ENCODE data around the gene NAPA.

NAPA gene

GRCh38 chr19:47521473-47522180, 6.8 kb upstream of the NAPA start:
- no peak for DNase-seq

- no peak for DNase-seq
These were observed 6.0 kb upstream of the NAPA start for GRCh38 chr19:47520839-47521238.

- no peak for DNase-seq
These were observed 5.5 kb upstream of the NAPA start for GRCh38 chr19:47520343-47520806.

GRCh38 chr19:47518854-47519253, 4.0 kb upstream of the NAPA start:
- DNase-seq, result no peak

GRCh38 chr19:47518139-47518538, 3.3 kb upstream of the NAPA start:
- peak; percentile 87 for DNase-seq

- no peak for DNase-seq
These were observed 553 bp downstream of the NAPA start for GRCh38 chr19:47514151-47514868.

- DNase-seq, result no peak
These were observed 1.9 kb downstream of the NAPA start for GRCh38 chr19:47512948-47513319.

- DNase-seq, result no peak
These were observed 2.5 kb downstream of the NAPA start for GRCh38 chr19:47512183-47512947.

GRCh38 chr19:47511681-47512080, 3.2 kb downstream of the NAPA start:
- no peak for DNase-seq

GRCh38 chr19:47511128-47511517, 3.7 kb downstream of the NAPA start:
- no peak for DNase-seq

GRCh38 chr19:47510516-47511127, 4.2 kb downstream of the NAPA start:
- no peak for DNase-seq

GRCh38 chr19:47509973-47510372, 4.9 kb downstream of the NAPA start:
- no peak for DNase-seq

GRCh38 chr19:47509170-47509847, 5.6 kb downstream of the NAPA start:
- DNase-seq, result no peak

GRCh38 chr19:47508721-47509120, 6.1 kb downstream of the NAPA start:
- no peak for DNase-seq

GRCh38 chr19:47507924-47508553, 6.8 kb downstream of the NAPA start:
- DNase-seq, result no peak

GRCh38 chr19:47507012-47507411, 7.9 kb downstream of the NAPA start:
- no peak for DNase-seq

- no peak for DNase-seq
These were observed 8.4 kb downstream of the NAPA start for GRCh38 chr19:47506459-47506858.

GRCh38 chr19:47505506-47505905, 9.4 kb downstream of the NAPA start:
- DNase-seq, result no peak

GRCh38 chr19:47503826-47504150, 11.1 kb downstream of the NAPA start:
- DNase-seq, result no peak

- DNase-seq, result no peak
These were observed 11.6 kb downstream of the NAPA start for GRCh38 chr19:47503130-47503825.
